Activated T-cell treated with anti-CD3 and anti-CD28 coated beads, Interleukin-2, amount 50 U/mL, for 72 hours (primary cell): ENCODE measurements around the gene RGS7. TPM values are rescaled to one million over a fixed set of nuclear protein-coding genes. Genes with fewer than 3 reads are reported as not detected.
"Not testable (repeated sequence)": the region's sequence is repeated elsewhere in the genome, so short reads cannot be mapped to it uniquely, and the experiment has no call there.

Source experiments
- ATAC-seq, 2 donors: fragments of 150-1000 bp; cut with Tn5 transposase; replicated peaks in 1 of 2; 2 replicates each; pipeline ENCODE4 v1.10.0; 2021; ENCODE audit warnings: moderate library complexity in 2 of 2, mild to moderate bottlenecking in 1 of 2
- DNase-seq, 2 donors: peaks; one replicate each; pipeline ENCODE4 v3.0.0; 2021 to 2022; ENCODE audit warnings: mixed read lengths in 1 of 2
- H3K27ac Mint-ChIP-seq: one replicate; pipeline ENCODE4 v1.8.0; 2022; ENCODE audit warnings: mild to moderate bottlenecking, moderate library complexity, mixed read lengths
- H3K27me3 Mint-ChIP-seq: one replicate; pipeline ENCODE4 v1.8.0; 2022; ENCODE audit warnings: low read depth, mixed read lengths
- H3K36me3 Mint-ChIP-seq, 2 donors: one replicate each; pipeline ENCODE4 v1.8.0; 2022; ENCODE audit warnings: mixed read lengths in 2 of 2, mild to moderate bottlenecking in 1 of 2; ENCODE audit not compliant: insufficient read depth in 2 of 2
- H3K4me1 Mint-ChIP-seq: one replicate; pipeline ENCODE4 v1.8.0; 2022; ENCODE audit warnings: low read depth, mixed read lengths
- H3K4me3 Mint-ChIP-seq, 2 donors: one replicate each; pipeline ENCODE4 v1.8.0; 2022; ENCODE audit warnings: mild to moderate bottlenecking in 2 of 2, mixed read lengths in 2 of 2, moderate library complexity in 2 of 2
- H3K9me3 Mint-ChIP-seq, 2 donors: one replicate each; pipeline ENCODE4 v1.8.0; 2022; ENCODE audit warnings: mixed read lengths in 2 of 2
- total RNA-seq, 2 donors: library from RNA; stranded (reverse); gene quantifications; one replicate each; pipeline ENCODE4 v1.2.3, GENCODE V29; 2022

RGS7 gene
- total RNA-seq, 2 donors from 2014 or later, result not detected

DNA sequence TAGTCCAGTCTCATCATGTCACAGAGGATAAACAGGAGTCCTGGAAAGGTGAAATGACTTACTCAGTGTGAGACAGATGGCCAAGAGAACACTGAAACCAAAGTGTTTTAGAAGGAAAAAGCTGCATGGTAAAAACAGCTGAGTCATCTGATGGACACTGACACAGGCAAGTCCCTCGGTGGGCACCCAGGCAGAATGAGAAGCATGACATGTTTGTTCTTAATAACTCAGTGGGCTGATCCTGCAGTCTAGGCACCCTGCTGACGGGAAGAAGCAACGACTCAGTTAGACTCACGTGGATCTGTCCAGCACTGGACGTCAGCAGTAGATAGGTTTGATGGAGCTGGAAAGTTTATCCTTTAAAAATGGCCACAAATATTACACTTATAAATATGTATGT lies 116.9 kb downstream of the RGS7 start:
- H3K9me3 Mint-ChIP-seq, result peaks cover 2 to 8% of the 10 kb centered on the region in 2 donors
- no peaks in the 10 kb centered on the region for H3K4me1 Mint-ChIP-seq
- no peak overlapping the region for H3K27ac Mint-ChIP-seq
- no peaks in the 10 kb centered on the region for H3K27me3 Mint-ChIP-seq
- DNase-seq (no peak), ATAC-seq (no peak)
- H3K4me3 Mint-ChIP-seq, result no peak overlapping the region
- no peaks in the 10 kb centered on the region for H3K36me3 Mint-ChIP-seq

DNA sequence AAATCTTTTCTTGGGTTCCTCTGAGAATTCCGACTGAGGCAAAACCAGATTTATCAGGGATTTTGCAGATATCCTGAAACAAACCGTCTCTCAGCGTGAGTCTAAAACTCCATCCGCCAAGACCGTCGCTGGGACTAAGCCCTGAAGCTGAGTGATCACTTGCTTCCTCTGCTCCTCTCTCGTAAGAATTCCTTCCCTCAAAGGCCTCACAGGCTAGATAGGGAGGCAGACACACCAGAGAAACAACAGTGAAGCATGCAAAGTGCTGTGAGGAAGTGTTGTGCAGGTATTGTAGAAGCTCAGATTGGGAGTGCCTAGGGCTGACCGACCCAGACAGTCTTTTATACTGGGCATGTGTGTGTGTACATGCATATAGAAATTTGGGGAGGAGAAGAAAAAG lies 119.1 kb downstream of the RGS7 start:
- H3K36me3 Mint-ChIP-seq, result no peaks in the 10 kb centered on the region
- no peaks in the 10 kb centered on the region for H3K27me3 Mint-ChIP-seq
- no peaks in the 10 kb centered on the region for H3K4me1 Mint-ChIP-seq
- DNase-seq (no peak), ATAC-seq (no peak)
- H3K27ac Mint-ChIP-seq, result no peak overlapping the region
- H3K9me3 Mint-ChIP-seq, result peaks cover 2 to 13% of the 10 kb centered on the region in 2 donors
- H3K4me3 Mint-ChIP-seq, result no peak overlapping the region

DNA sequence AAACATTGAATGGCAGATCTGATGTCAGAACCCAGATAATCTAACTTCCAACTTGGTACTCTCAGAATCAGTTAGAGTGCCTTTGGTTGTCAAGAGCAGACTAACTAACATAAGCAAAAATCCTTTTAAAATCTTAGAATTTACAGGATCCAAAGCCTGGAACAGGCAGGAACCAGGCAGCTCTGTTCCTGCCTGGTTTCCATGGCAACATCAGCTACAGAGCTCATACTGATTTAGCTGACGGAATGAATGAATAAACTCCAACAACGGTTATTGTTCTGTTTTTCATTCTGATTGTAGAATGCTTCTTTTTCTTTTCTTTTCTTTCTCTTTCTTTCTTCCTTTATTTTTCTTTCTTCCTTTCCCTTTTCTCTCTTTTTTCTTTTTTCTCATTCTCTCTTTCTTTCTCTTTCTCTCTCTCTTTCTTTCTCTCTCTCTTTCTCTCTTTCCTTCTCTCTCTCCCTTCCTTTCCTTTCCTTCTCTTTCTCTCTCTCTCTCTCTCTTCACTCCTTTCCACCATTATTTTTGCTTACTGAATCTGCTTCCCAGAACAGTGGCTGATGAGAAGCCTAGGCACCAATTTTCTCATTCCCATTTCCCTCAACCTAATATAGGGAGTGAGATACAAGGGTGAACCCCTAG lies 121.6 kb downstream of the RGS7 start:
- H3K4me1 Mint-ChIP-seq, result no peaks in the 10 kb centered on the region
- H3K36me3 Mint-ChIP-seq, result no peaks in the 10 kb centered on the region
- DNase-seq, result no peak
- H3K27ac Mint-ChIP-seq, result no peak overlapping the region
- peaks cover 0 to 10% of the 10 kb centered on the region in 2 donors for H3K9me3 Mint-ChIP-seq
- ATAC-seq, result no peak
- H3K4me3 Mint-ChIP-seq, result no peak overlapping the region
- H3K27me3 Mint-ChIP-seq, result no peaks in the 10 kb centered on the region

DNA sequence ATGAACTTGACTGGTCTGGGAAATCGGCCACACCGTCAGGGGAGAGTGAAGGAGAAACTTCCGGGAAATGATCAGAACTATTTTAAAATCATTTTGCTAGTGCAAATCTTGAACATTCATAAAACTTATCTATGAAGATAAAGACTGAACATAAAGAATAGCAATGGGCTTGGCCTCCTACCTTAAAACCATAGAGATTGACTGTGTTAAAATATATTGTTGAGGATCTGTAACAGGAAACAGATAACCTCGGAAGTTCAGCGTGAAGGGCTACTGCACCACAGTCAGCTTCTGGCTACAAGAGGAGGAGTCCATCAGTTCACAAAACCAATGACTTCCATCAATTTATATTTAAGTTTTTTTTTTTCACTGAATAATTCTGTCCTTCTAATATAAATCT lies 127.3 kb downstream of the RGS7 start:
- Mint-ChIP-seq H3K4me3 (no peak overlapping the region), H3K9me3 (peaks cover 0 to 7% of the 10 kb centered on the region in 2 donors), H3K27me3 (no peaks in the 10 kb centered on the region), H3K27ac (no peak overlapping the region), H3K4me1 (no peaks in the 10 kb centered on the region), H3K36me3 (no peaks in the 10 kb centered on the region)
- DNase-seq (no peak), ATAC-seq (no peak)

DNA sequence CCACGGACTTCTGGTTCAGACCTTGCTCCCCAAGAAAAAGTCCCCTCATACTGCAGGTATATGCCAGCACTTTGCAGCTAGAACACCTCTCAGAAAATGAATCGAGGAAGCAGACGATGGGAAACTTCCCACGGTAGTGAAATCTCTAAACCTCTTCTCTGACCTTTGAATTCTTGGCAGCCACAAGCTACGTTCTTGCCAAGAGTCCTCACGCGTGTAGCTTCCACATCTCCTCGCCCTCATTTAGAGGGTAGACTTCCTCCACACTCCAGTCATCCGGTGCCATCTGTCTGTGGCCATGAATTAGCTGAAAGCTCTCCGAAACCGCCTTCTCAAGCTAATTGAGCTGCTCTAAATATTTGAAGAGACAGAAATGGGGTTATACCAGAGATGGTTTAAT lies 127.8 kb downstream of the RGS7 start:
- H3K4me1 Mint-ChIP-seq, result no peaks in the 10 kb centered on the region
- no peak overlapping the region for H3K4me3 Mint-ChIP-seq
- peaks cover 0 to 7% of the 10 kb centered on the region in 2 donors for H3K9me3 Mint-ChIP-seq
- no peak for ATAC-seq
- H3K27me3 Mint-ChIP-seq, result no peaks in the 10 kb centered on the region
- no peak for DNase-seq
- no peak overlapping the region for H3K27ac Mint-ChIP-seq
- no peaks in the 10 kb centered on the region for H3K36me3 Mint-ChIP-seq

DNA sequence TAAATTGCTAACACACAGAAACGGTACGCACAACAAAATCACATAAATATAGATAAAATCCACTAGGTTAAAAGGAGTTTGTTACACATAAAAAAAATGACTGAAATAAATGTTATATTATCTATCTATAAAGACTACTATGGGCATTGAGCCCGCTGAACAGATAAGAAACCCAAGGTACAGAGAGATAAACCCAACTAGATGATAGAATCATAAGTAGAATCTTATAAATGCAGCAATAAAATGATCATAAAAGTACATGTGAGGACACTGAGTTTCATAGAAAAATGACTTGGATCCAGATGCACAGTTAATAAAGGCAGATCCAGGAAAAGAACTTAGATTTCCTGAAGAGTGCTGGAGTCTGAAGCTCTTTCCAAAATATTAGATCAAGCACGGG lies 128.7 kb downstream of the RGS7 start:
- Mint-ChIP-seq H3K4me3 (no peak overlapping the region), H3K27ac (no peak overlapping the region), H3K9me3 (peaks cover 1 to 3% of the 10 kb centered on the region in 2 donors), H3K36me3 (peaks cover 0 to under 1% of the 10 kb centered on the region in 2 donors), H3K4me1 (no peaks in the 10 kb centered on the region), H3K27me3 (no peaks in the 10 kb centered on the region)
- ATAC-seq, result no peak
- no peak for DNase-seq

DNA sequence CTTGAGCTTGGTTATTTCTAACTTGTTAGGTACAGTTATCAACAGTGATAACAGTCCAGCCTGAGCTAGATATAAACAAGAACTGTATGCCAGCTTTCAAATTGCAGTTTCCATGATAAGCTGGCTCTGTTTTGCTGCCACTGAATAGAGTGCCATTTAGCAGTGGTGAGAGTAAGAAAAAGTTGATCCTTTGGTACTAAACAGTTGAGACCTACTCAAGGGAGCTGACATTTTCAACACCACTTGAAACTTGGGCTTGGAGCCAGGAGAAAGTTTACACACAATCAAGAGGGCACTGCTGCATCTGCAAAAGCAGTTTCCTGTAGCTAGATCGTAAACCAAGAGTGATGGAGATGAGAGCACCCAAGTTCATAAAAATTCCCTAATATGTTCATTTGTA lies 131.3 kb downstream of the RGS7 start:
- no peaks in the 10 kb centered on the region for H3K4me1 Mint-ChIP-seq
- no peak overlapping the region for H3K27ac Mint-ChIP-seq
- H3K4me3 Mint-ChIP-seq, result no peak overlapping the region
- no peak for DNase-seq
- H3K36me3 Mint-ChIP-seq, result peaks cover 3 to 5% of the 10 kb centered on the region in 2 donors
- no peaks in the 10 kb centered on the region for H3K27me3 Mint-ChIP-seq
- ATAC-seq, result no peak
- H3K9me3 Mint-ChIP-seq, result peaks cover 6 to 7% of the 10 kb centered on the region in 2 donors

DNA sequence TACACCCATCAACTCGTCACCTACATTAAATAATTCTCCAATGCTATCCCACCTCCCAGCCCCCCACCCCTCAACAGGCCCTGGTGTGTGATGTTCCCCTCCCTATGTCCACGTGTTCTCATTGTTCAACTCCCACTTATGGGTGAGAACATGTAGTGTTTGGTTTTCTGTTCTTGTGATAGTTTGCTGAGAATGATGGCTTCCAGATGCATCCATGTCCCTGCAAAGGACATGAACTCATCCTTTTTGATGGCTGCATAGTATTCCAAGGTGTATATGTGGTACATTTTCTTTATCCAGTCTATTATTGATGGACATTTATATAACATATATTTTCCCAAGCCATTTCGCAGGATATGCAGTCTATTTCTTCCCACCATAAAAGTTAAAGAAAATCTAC lies 132.8 kb downstream of the RGS7 start:
- H3K4me3 Mint-ChIP-seq, H3K4me1 Mint-ChIP-seq, H3K9me3 Mint-ChIP-seq, ATAC-seq, H3K36me3 Mint-ChIP-seq, H3K27me3 Mint-ChIP-seq, H3K27ac Mint-ChIP-seq, DNase-seq: not testable (repeated sequence)

DNA sequence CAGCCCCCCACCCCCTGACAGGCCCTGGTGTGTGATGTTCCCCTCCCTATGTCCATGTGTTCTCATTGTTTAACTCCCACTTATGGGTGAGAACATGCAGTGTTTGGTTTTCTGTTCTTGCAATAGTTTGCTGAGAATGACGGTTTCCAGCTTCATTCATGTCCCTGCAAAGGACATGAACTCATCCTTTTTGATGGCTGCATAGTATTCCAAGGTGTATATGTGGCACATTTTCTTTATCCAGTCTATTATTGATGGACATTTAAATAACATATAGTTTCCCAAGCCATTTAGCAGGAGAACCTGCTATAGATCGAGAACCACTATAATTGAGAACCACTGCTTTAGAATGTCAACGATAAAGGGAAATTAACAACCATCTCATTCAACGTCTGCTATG lies 134.2 kb downstream of the RGS7 start:
- not testable (repeated sequence) for H3K4me3 Mint-ChIP-seq

DNA sequence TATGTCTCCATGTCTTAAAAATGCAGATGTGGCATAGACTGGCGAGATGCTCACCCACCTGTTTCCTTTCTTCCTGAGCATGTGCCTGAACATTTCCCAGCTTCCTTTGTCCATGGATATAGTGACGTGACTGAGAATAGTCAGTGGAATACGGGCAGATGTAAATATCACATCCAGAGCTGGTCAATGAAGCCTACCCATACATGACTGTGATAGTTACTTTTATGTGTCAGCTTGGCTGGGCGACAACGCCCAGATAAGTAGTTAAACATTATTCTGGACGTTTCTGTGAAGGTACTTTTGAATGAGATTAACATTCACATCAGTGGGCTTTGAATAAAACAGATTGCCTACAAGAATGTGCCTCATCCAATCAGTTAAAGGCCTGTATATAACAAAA lies 135.7 kb downstream of the RGS7 start:
- H3K9me3 Mint-ChIP-seq, result peaks cover 7 to 12% of the 10 kb centered on the region in 2 donors
- H3K27me3 Mint-ChIP-seq, result no peaks in the 10 kb centered on the region
- ATAC-seq, result no peak
- no peak overlapping the region for H3K4me3 Mint-ChIP-seq
- no peak overlapping the region for H3K27ac Mint-ChIP-seq
- no peaks in the 10 kb centered on the region for H3K4me1 Mint-ChIP-seq
- H3K36me3 Mint-ChIP-seq, result peaks cover 3 to 5% of the 10 kb centered on the region in 2 donors
- no peak for DNase-seq

More for the DNA sequence above, 134.2 kb downstream of the RGS7 start:
- not testable (repeated sequence) for H3K27me3 Mint-ChIP-seq, H3K9me3 Mint-ChIP-seq, ATAC-seq, H3K27ac Mint-ChIP-seq, H3K4me1 Mint-ChIP-seq, H3K36me3 Mint-ChIP-seq, DNase-seq

DNA sequence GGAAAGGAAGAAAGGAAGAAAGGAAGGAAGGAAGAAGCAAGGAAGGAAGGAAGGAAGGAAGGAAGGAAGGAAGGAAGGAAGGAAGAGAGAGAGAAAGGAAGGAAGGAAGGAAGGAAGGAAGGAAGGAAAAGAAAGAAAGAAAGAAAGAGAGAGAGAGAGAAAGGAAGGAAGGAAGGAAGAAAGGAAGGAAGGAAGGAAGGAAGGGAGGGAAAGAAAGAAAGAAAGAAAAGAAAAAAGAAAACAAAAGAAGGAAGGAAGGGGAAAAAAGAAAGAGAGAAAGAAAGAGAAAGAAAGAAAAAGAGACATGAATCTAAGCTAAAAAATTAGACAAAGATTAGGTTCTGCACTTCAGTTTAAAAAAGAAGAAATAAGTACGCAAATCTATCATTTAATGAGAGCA lies 136.1 kb downstream of the RGS7 start:
- H3K27me3 Mint-ChIP-seq, result not testable (repeated sequence)

DNA sequence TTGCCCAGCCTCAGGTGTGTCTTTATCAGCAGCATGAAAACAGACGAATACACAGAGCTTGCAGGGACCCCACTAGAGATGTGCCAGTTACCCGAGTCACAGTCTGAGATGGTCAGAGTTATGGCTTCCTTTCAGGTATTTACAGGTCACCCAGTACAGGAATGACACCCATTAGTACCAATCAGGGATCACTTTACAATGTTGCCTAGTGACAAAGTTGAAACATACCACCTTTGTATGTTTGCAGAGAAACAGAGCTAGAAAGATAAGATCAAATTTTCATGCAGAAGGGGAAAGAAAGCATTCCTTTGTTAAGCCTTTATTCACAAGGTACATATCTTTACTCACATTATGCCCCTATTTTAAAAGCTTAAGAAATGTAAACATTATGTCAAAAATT lies 137.6 kb downstream of the RGS7 start:
- Mint-ChIP-seq H3K4me3 (no peak overlapping the region), H3K27ac (no peak overlapping the region), H3K27me3 (no peaks in the 10 kb centered on the region), H3K4me1 (no peaks in the 10 kb centered on the region), H3K9me3 (peaks cover 9 to 14% of the 10 kb centered on the region in 2 donors), H3K36me3 (peaks cover 3 to 5% of the 10 kb centered on the region in 2 donors)
- no peak for ATAC-seq
- no peak for DNase-seq

More for the DNA sequence above, 136.1 kb downstream of the RGS7 start:
- not testable (repeated sequence) for DNase-seq, H3K4me3 Mint-ChIP-seq, H3K27ac Mint-ChIP-seq, H3K4me1 Mint-ChIP-seq, H3K36me3 Mint-ChIP-seq, ATAC-seq
- peaks cover 7 to 12% of the 10 kb centered on the region in 2 donors for H3K9me3 Mint-ChIP-seq

DNA sequence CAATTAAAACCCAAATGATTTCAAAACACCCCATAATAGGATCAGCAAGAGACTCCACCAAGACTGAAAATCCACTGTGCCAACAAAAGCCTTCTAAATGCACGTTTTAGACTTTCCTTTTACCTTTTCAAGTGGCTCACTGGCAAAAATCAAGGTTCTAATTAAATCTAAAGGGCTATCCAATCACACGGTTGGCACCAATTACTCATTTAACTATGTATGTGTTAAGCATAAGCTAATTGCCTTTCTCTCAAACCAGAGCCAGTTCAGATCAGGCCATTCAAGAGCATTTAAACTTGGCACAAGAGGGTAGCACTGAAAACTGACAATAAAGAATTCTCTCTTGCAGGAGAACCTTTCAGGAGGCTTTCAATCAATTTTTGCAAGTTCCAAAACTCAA lies 139.5 kb downstream of the RGS7 start:
- ATAC-seq (no peak), DNase-seq (no peak)
- Mint-ChIP-seq H3K9me3 (peaks cover 4 to 10% of the 10 kb centered on the region in 2 donors), H3K4me3 (no peak overlapping the region), H3K4me1 (no peaks in the 10 kb centered on the region), H3K27me3 (no peaks in the 10 kb centered on the region), H3K27ac (no peak overlapping the region), H3K36me3 (no peaks in the 10 kb centered on the region)

DNA sequence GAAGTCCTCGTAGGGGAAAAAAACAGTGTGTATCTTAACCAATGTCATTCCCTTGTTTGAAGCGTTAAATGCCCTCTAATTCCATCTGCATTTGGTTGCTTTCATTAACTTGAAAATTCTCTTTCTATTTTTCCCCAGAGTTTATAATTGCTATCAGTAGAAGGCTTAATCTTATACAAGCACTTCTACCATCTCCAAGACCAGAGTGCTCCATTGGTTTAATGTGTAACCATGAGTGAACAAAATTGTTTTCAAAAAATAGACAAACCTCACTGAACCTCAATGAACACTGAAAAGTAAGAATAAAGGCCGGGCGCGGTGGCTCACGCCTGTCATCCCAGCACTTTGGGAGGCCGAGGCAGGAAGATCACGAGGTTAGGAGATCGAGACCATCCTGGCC lies 141.3 kb downstream of the RGS7 start:
- no peak for DNase-seq
- H3K27ac Mint-ChIP-seq, result no peak overlapping the region

More for the DNA sequence above, 141.3 kb downstream of the RGS7 start:
- no peak overlapping the region for H3K4me3 Mint-ChIP-seq
- no peaks in the 10 kb centered on the region for H3K4me1 Mint-ChIP-seq
- no peaks in the 10 kb centered on the region for H3K36me3 Mint-ChIP-seq
- H3K27me3 Mint-ChIP-seq, result no peaks in the 10 kb centered on the region
- H3K9me3 Mint-ChIP-seq, result peaks cover 4 to 8% of the 10 kb centered on the region in 2 donors
- no peak for ATAC-seq
